HG03354 (cell line): ENCODE results near the gene R3HDM2.
A peak's percentile ranks its signal among the peaks of the same experiment; 100 is the strongest.

Experiments
- ATAC-seq: cut with Tn5 transposase; IDR thresholded peaks from one replicate; pipeline ENCODE4 v1.9.1; 2021; ENCODE audit warnings: mild to moderate bottlenecking; ENCODE audit not compliant: unreplicated experiment, poor library complexity, severe bottlenecking

The R3HDM2 gene

GRCh38 chr12:57250956-57251355, 179.9 kb downstream of the R3HDM2 start, which contains the start of gene STAC3:
Gene STAC3, minus strand, starts transcription at chr12:57251187. Its CDS starts 1,551 bp downstream, at chr12:57249636.
- ATAC-seq: no peak

DNA sequence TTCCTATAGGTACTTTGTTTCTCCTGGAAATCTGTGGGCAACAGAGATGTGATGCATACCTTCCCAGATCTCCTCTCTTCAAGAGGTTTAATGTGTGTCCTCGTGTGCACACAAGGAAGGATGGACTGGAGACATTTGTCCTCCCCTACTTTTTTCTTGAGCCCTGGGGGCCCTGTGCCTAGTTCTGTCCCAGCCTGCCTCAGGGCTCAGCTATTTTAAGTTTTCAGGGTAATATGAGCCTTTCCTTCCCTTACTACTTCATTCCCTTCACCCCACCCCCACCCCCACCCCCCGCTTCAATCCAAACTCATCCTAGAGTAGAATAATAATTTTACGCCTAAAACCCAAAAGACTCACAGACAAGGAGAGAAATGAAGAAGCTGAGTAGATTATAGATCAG, 180.3 kb downstream of the R3HDM2 start:
- ATAC-seq: no peak

DNA sequence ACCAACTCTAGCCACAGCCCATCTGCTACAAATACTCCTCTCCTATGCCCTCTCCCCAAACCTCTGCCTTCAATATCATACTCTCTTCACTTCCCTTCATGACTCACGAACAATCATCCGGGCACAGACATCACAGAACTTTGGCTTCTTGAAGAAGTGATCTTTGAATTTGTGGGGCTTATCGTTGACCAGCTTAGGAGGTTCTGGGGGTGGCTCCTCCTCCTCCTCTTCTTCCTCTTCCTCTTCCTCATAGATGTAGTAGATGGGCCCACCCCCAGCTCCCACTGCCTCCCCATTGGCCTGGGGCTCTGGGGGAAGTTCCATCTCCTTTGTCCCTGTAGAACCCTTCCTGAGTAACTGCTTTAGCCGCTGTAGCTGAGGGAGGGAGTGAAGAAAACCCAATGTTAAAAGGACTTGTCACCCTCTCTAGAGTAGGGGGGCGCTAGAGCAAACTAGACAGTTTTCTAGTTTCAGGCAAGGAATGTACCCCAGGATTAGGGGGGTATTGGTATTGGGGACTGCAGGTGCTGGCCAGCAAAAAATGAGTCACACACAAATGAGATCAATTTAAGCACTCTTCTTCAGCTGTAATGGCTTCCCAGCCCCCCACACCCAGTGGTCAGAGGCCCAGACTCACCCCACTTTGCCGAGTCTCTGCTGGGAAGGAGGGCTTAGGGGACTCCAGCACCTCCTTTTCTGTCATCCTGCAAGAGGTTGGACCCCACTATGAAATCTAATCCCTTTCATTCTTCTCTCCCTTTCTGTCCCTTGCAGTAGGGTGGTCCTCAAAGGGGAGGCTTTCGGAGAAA, 181.7 kb downstream of the R3HDM2 start:
- ATAC-seq: no peak

GRCh38 chr12:57247041-57247440, 183.8 kb downstream of the R3HDM2 start:
- ATAC-seq: no peak

DNA sequence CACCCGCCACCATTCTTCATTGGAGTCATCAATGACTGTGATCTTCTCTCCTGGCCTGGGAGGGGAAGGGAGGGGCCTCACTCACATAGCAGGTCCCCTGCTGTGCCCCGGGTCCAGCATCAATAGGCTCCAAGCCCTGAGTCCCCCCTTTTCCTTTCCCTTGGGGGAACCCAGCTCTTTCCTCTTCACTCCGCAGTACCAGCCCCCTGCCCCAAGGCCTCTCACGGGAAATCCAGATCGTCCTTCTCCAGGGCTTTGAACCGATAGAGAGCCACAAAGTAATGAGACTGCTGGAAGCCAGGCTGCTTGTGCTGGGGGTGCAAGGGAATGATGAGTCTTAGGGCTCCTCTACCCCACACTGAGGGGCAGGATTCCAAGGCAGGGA, 186.5 kb downstream of the R3HDM2 start:
- no peak for ATAC-seq

DNA sequence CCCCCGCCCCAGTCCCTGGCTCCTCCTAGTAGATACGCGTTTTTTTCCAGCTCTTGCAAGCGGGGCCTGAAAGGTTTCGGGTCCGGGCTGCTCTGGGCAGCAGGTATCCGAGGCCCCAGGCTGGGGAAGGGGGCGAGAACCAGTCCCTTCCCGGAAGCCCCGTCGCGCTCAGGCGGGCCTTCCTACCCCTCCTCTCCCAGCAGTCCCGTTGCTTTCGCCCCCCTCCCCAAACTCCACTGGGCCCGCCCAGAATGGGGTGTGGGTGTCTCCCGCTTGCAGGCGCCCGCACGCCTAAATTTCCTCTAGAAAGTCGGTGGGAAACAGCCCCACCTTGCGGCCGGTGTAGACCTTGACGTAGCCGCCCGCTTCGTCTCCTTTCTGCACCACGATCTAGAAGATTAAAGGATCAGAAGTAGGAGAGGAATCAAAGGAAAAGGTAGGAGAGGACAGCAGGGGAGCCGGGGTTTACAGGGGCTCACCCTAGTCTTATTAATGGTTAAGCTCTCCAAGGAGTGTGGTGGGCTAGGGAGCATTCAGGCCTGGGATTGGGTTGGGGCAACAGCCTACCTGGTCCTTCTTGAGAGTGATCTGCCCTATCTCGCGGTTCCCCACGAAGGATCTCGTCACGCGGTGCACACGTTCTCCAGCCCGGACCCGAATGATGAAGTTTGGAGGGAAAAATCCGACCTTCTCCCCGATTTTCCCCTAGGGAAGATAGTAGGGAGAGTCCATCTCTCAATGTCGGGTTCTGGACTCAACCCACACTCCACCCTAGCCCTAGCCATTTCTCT, 187.1 kb downstream of the R3HDM2 start:
- ATAC-seq: peak; percentile 27

- peak; percentile 55 for ATAC-seq
These were observed 188.0 kb downstream of the R3HDM2 start for GRCh38 chr12:57242691-57243454.

- no peak for ATAC-seq
These were observed 188.5 kb downstream of the R3HDM2 start for GRCh38 chr12:57242329-57242690.

DNA sequence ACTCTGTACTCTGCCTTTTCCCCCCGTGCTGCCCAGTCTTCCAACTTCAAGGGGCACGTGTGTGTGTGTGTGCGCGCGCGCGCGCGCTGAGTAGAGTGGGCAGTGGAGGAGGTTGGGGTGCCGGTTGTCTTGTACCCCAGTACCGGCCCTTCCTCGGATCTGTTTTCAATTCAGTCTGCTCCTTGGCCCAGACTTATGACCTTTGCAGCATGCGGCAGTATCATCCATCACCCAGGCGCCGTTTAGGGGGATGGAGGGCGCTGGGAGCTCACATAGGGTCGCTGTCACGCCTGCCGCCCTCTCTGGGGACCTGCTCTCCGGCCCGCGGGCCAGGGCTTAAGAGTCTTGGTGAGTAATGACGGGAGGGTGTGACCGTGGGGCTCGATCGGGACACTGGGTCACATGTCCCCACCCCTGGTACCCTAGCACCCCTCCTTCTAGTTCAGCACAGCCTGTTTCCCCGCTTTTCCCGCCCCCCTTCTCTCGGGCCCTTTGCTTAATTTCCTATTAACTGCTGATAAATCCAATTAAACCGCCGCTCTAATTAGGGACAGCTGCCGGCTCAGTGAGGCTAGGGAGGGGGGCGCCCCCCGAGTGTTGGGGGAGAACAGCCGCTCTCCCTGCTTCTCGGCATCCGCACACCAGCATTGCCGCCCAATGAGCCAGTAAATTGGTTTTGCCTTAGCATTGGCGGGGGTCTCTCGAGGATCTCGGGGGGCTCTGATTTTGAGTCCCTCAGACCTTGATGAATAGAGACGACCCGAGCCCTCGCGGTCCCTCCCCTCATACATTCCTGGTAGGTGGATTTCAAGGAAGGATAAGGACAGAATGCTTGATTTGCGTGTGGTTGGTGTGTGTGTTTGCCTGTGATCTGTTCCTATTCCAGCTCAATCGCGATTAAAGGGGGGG, 189.2 kb downstream of the R3HDM2 start:
- no peak for ATAC-seq

DNA sequence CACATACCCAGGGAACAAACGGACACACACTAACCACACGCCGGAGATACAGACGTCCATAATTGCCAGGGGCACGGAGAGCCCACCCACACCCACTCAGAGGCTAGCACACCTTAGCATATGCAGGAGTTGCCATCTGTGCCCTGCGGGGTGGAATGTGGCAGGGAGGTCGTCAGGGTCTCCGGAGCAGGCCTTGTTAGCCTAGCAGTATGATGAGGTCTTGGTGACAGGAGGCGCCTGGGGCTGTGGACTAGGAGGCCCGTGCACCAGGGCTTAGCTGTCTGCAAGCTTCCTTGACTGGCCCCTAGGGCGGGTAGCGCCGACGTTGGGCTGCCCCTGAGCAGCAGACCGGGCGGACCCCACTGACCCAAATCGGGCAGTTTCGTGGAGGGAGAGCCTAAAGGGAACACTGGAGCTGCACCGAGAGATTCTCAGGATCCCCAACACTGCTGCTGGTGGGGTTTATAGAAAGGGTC, 189.9 kb downstream of the R3HDM2 start:
- no peak for ATAC-seq

DNA sequence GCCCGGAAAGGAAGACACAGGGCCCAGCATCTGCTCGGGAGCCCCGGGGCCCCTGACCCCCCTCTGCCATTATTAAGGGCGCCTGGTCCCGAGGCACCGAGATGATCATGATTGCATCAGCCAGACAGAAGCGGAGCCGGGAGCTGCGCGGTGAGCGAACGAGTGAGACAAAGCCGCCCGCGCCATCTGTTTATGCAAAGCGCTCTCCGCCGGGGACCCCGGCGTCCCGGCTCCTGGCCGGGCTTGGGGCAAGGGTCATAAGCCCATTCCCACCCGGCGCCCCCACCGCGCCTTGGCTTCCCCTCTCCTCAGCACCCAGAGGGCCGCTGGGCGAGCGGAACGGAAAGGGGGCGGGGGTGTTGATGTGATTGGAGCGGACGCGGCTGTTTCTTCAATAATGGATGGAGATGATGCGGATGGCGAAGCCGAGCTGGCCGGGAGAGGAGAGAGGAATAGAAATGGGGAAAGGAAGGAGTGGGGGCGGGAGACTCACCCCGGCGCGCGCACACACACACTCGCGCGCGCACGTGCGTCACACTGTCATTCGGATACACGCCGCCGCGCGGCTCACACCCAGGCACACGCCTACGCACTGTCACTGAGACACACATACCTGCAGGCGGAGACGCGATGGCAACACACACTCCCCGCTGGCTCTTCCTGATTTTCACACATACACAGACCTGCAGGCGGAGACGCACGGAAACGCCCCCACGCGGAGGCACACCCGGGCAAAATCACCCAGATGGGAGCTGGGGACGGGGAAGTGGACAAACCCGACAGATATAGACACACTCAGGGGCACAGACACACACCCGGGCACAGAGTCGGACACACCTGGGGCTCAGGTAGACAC, 190.5 kb downstream of the R3HDM2 start:
- no peak for ATAC-seq

DNA sequence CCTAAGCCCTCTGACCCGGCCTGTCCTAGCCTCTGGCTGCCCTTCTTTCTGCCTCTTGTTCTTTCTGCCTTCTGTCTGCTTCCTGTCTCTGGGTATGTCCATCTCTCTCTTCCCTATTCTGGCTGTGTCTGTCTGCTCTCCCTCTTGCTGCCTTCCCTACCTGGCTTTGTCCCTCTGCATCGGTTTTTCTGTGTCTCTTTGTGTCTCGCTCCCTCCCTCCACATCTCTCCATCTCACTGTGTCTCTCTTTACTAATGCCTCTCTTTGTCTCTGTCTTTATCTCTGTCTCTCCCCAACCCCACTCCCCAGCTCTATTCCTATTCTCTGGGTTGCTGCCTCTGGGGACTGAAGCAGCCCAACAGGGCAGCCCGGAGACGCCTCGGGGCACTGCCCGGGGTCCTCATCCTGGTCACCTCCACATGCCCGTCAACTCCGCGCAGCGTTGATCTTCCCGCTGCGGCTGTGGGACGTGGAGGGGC, 191.2 kb downstream of the R3HDM2 start:
- no peak for ATAC-seq

GRCh38 chr12:57238854-57239554, 191.8 kb downstream of the R3HDM2 start:
- peak; percentile 58 for ATAC-seq

DNA sequence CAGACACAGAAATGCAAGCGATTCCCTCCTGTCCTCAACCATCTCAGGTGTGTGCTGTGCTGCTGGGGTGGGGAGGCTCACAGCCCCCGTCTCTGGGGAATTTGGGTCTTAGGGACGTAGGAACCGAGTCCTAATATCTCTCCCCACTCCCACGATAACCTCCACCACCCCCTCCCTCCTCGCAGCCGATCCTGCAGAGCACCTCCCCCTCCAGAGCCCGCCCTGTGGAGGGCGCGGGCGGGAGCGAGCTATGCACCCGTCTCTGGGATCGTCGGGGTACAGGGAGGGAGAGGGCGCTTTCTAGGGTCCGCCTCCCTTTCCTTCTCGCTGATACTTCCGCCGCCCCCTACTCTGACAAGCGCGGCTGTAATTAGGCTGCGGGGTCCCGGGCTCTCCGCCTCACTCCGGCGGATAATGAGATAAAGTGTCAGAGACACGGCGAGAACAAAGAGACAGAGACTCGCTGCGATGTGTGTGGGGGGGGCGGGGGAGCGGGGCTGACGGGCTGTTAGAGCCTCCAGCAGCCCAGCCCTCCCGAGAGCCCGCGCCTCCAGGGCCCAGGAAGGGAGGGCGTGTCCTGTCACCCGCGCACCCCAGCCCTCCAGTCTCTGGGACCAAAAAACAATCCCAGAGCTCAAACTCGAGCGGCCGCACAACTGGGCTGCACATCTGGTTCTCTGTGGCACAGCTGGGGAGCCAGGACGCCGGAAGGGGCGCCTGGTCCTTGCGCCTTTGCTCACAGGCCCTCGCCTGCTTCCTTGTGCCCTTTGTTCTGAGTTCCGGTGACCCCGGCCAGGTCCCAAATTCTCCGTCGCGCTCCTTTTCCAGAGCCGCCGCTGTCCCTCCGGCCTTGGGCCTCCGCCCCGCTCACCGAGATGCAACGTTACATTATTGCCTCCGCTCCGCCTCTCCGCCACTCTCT, 192.7 kb downstream of the R3HDM2 start:
- no peak for ATAC-seq

DNA sequence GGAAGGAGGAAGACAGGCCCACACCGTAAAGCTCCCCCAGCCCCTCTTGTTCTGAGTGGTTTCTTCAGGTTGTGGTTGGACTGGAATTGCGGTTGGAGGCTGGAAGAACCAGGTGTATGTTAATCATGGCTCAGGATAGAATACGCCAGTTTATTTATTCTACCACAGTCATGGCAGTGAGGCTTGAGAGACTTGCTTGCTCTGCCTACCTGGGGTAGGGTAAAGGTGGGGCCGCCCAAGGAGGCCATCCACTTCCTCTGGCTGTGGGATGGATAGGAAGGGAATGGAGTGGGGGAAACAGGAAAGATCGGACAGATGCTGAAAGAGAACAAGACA, 193.3 kb downstream of the R3HDM2 start:
- no peak for ATAC-seq

DNA sequence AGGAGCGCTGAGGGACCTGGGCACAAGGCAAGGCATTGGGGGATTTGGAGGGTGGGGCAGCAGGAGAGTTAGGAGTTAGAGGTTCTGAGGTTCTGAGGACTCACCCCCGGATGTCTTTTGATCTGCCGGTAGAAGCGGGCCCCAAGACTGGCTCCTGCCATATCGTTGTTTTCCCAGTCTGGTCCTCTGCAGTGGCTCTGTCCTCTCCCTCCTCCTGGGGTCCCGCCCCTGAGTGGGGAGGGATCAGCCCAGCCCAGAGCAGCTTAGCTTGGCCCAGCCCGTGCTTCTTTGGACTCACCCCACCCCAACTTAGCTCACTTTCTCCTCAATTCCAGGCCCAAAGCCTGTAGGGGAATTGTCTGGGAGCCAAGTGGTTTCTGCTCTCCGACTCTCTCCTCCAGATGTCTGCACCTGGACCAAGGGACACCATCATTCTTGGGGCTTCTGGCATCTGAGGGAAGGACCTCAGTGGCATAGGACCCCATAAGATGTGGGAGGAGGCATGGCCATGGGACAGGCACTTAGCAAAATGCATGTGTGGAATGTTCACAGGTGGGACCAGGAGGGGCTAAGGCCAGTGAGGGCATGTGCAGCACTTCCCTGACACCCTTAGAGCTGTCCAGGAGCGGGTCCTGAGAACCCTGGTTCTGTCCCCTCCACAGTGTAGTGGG, 193.8 kb downstream of the R3HDM2 start:
- ATAC-seq: no peak
